HepG2 (cell line): ENCODE data around the gene NUP93. TPM values are rescaled to one million over a fixed set of nuclear protein-coding genes. Genes with fewer than 3 reads are reported as not detected.

Source experiments
- AGO1 ChIP-seq: fragments of 200-400 bp; formaldehyde crosslinking; IDR thresholded peaks from 2 replicates; pipeline ENCODE4 v1.6.1; 2017; ENCODE audit warnings: mild to moderate bottlenecking, low read depth, low read length, moderate library complexity; ENCODE audit not compliant: poor library complexity, severe bottlenecking
- EEA1 ChIP-seq: sonication (generic); formaldehyde crosslinking; IDR thresholded peaks from 2 replicates; pipeline ENCODE4 v1.5.1; 2020; ENCODE audit warnings: mild to moderate bottlenecking, missing genetic modification reagents, borderline replicate concordance
- GATA4 ChIP-seq: sonication (generic); IDR thresholded peaks from 2 replicates; pipeline ENCODE4 v1.6.1; 2016; ENCODE audit warnings: antibody characterized with exemption, low read depth, borderline replicate concordance
- HNRNPH1 ChIP-seq: fragments of 200-400 bp; formaldehyde crosslinking; optimal IDR thresholded peaks from 2 replicates; pipeline ENCODE3; 2017; ENCODE audit warnings: mild to moderate bottlenecking, low read depth, low read length
- HNRNPLL ChIP-seq: fragments of 200-400 bp; formaldehyde crosslinking; IDR thresholded peaks from 2 replicates; pipeline ENCODE4 v1.6.1; 2017; ENCODE audit warnings: mild to moderate bottlenecking, low read depth, low read length; ENCODE audit not compliant: poor library complexity, severe bottlenecking
- KLF11 ChIP-seq: IDR thresholded peaks from 2 replicates; pipeline ENCODE4 v1.6.1; 2016; ENCODE audit warnings: missing compliant biosample characterization
- MATR3 ChIP-seq: sonication (generic); formaldehyde crosslinking; IDR thresholded peaks from 2 replicates; pipeline ENCODE4 v1.4.0; 2020; ENCODE audit warnings: missing genetic modification reagents
- RBM22 ChIP-seq: fragments of 200-400 bp; formaldehyde crosslinking; optimal IDR thresholded peaks from 2 replicates; pipeline ENCODE3; 2017; ENCODE audit warnings: mild to moderate bottlenecking, low read length, moderate library complexity
- SETDB1 ChIP-seq: sonication (generic); formaldehyde crosslinking; IDR thresholded peaks from 2 replicates; pipeline ENCODE4 v1.5.1; 2020; ENCODE audit warnings: missing genetic modification reagents, mild to moderate bottlenecking, borderline replicate concordance
- SOX6 ChIP-seq, 2 experiments: fragments of 450-650 bp in 1 of 2; sonication (generic) in 1 of 2; formaldehyde crosslinking in 1 of 2; IDR thresholded peaks; 2 replicates each; pipeline versions ENCODE4 v1.4.0 to v1.6.1; 2017 to 2020; ENCODE audit warnings: antibody characterized with exemption in 1 of 2, mild to moderate bottlenecking in 1 of 2, missing genetic modification reagents in 1 of 2
- TEAD3 ChIP-seq: optimal IDR thresholded peaks from 2 replicates; pipeline ENCODE3; 2016; ENCODE audit warnings: borderline replicate concordance
- TGIF2 ChIP-seq: IDR thresholded peaks from 2 replicates; pipeline ENCODE4 v1.6.1; 2016; ENCODE audit warnings: control low read depth, missing compliant biosample characterization
- ZC3H13 ChIP-seq: sonication (generic); formaldehyde crosslinking; IDR thresholded peaks from 2 replicates; pipeline ENCODE4 v1.8.1; 2023; ENCODE audit warnings: mild to moderate bottlenecking, missing genetic modification reagents, moderate library complexity
- ZNF274 ChIP-seq: sonication (generic); formaldehyde crosslinking; IDR thresholded peaks from 2 replicates; pipeline ENCODE4 v1.5.1; 2020; ENCODE audit warnings: mild to moderate bottlenecking, missing genetic modification reagents
- ZNF337 ChIP-seq: sonication (generic); formaldehyde crosslinking; IDR thresholded peaks from 2 replicates; pipeline ENCODE4 v1.5.1; 2020; ENCODE audit warnings: missing genetic modification reagents, low read depth, mild to moderate bottlenecking, borderline replicate concordance
- ZNF354B ChIP-seq: sonication (generic); formaldehyde crosslinking; IDR thresholded peaks from 2 replicates; pipeline ENCODE4 v1.8.0; 2022; ENCODE audit warnings: mild to moderate bottlenecking, missing genetic modification reagents
- ZNF629 ChIP-seq: sonication (generic); formaldehyde crosslinking; conservative IDR thresholded peaks from 2 replicates; pipeline ENCODE4 v1.5.0; 2020; ENCODE audit warnings: missing genetic modification reagents
- ZNF674 ChIP-seq: sonication (generic); formaldehyde crosslinking; IDR thresholded peaks from 2 replicates; pipeline ENCODE4 v1.5.0; 2020; ENCODE audit warnings: low read depth, mild to moderate bottlenecking, missing genetic modification reagents
- ZNF713 ChIP-seq: sonication (generic); formaldehyde crosslinking; IDR thresholded peaks from 2 replicates; pipeline ENCODE4 v1.4.0; 2020; ENCODE audit warnings: mild to moderate bottlenecking, missing genetic modification reagents
- ZNF776 ChIP-seq: sonication (generic); formaldehyde crosslinking; IDR thresholded peaks from 2 replicates; pipeline ENCODE4 v1.4.0; 2020; ENCODE audit warnings: mild to moderate bottlenecking, missing genetic modification reagents
- polyA plus RNA-seq, 8 experiments: library from polyadenylated mRNA; depleted of rRNA in 3 of 8; stranded (reverse) in 7 of 8; unstranded in 1 of 8; fragments of >200 nt; fragmentation: Illumina TruSeq in 4 of 8; extraction: Trizol in 4 of 8; gene quantifications; 2 replicates each; pipeline versions ENCODE4 v1.2.1 to v1.2.3, GENCODE V29; 2011 to 2016; ENCODE audit warnings: low read depth in 4 of 8, missing spikeins in 1 of 8, mixed read lengths in 1 of 8; ENCODE audit not compliant: insufficient read depth in 1 of 8
- total RNA-seq, 5 experiments: library from RNA; depleted of rRNA; stranded (reverse); fragments of >200 nt; fragmentation: Illumina TruSeq; extraction: Trizol; gene quantifications; 2 replicates each; pipeline ENCODE4 v1.2.3, GENCODE V29; 2016; ENCODE audit warnings: low read depth in 1 of 5
- TF ChIP-seq, protein P1 (sequence below): sonication (generic); formaldehyde crosslinking; IDR thresholded peaks from one replicate; pipeline ENCODE4 v1.5.1; 2020; ENCODE audit warnings: mild to moderate bottlenecking, missing genetic modification reagents; ENCODE audit errors: not compliant biosample characterization
- TF ChIP-seq, protein P2 (sequence below): sonication (generic); formaldehyde crosslinking; IDR thresholded peaks from 2 replicates; pipeline ENCODE4 v1.5.1; 2020; ENCODE audit warnings: missing genetic modification reagents, mild to moderate bottlenecking, borderline replicate concordance

Gene NUP93
- total and polyA plus RNA-seq, 2 of the 13 experiments (the other 11 are each of a cell fraction or from before 2014, with no cell fraction given): 58.5 to 140 TPM

DNA sequence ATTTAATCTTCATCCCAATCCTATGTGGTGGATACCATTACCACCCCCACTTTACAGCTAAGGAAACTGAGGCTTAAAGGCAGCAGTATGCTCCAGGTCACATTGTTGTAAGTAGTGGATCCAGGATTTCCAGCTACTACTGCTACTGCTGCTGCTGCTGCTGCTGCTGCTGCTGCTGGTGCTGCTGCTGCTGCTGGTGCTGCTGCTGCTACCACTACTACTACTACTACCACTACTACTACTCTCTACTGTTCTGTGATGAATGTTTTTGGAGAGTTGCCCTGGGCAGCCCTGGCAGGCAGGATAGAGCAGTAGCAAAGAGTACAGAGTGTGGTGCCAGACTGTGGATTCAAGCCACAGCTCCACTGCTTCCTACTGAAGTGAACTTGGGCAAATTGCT, 85.8 kb downstream of the NUP93 start (continued):
- TF ChIP-seq, protein P1, sequence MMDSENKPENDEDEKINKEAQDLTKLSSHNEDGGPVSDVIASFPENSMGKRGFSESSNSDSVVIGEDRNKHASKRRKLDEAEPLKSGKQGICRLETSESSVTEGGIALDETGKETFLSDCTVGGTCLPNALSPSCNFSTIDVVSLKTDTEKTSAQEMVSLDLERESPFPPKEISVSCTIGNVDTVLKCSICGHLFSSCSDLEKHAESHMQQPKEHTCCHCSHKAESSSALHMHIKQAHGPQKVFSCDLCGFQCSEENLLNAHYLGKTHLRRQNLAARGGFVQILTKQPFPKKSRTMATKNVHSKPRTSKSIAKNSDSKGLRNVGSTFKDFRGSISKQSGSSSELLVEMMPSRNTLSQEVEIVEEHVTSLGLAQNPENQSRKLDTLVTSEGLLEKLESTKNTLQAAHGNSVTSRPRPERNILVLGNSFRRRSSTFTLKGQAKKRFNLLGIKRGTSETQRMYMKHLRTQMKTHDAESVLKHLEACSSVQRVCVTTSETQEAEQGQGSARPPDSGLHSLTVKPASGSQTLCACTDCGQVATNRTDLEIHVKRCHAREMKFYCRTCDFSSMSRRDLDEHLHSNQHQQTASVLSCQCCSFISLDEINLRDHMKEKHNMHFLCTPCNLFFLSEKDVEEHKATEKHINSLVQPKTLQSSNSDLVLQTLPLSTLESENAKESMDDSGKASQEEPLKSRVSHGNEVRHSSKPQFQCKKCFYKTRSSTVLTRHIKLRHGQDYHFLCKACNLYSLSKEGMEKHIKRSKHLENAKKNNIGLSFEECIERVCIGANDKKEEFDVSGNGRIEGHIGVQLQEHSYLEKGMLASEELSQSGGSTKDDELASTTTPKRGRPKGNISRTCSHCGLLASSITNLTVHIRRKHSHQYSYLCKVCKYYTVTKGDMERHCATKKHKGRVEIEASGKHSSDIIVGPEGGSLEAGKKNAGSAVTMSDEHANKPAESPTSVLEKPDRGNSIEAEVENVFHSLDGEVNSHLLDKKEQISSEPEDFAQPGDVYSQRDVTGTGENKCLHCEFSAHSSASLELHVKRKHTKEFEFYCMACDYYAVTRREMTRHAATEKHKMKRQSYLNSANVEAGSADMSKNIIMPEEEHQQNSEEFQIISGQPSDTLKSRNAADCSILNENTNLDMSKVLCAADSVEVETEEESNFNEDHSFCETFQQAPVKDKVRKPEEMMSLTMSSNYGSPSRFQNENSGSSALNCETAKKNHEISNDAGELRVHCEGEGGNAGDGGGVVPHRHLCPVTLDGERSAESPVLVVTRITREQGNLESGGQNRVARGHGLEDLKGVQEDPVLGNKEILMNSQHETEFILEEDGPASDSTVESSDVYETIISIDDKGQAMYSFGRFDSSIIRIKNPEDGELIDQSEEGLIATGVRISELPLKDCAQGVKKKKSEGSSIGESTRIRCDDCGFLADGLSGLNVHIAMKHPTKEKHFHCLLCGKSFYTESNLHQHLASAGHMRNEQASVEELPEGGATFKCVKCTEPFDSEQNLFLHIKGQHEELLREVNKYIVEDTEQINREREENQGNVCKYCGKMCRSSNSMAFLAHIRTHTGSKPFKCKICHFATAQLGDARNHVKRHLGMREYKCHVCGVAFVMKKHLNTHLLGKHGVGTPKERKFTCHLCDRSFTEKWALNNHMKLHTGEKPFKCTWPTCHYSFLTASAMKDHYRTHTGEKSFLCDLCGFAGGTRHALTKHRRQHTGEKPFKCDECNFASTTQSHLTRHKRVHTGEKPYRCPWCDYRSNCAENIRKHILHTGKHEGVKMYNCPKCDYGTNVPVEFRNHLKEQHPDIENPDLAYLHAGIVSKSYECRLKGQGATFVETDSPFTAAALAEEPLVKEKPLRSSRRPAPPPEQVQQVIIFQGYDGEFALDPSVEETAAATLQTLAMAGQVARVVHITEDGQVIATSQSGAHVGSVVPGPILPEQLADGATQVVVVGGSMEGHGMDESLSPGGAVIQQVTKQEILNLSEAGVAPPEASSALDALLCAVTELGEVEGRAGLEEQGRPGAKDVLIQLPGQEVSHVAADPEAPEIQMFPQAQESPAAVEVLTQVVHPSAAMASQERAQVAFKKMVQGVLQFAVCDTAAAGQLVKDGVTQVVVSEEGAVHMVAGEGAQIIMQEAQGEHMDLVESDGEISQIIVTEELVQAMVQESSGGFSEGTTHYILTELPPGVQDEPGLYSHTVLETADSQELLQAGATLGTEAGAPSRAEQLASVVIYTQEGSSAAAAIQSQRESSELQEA (CRISPR knock-in tag): no peak
- TF ChIP-seq TGIF2 (no peak), HNRNPLL (no peak), AGO1 (no peak), ZC3H13 (CRISPR knock-in tag) (0 out of 2 replicates have a peak, but pooled peaks have one; percentile 33), SOX6 (IDR thresholded peaks at IDR 0.05) (no peak), SOX6 (CRISPR knock-in tag; IDR thresholded peaks at IDR 0.05) (no peak), ZNF274 (CRISPR knock-in tag) (0 out of 2 replicates have a peak, but pooled peaks have one; percentile 54), ZNF629 (CRISPR knock-in tag) (peak; percentile 70), EEA1 (no peak), TEAD3 (no peak), MATR3 (no peak), ZNF713 (0 out of 2 replicates have a peak, but pooled peaks have one; percentile 73), GATA4 (no peak), SETDB1 (CRISPR knock-in tag) (no peak), ZNF776 (CRISPR knock-in tag) (no peak), RBM22 (no peak), ZNF674 (no peak), ZNF337 (CRISPR knock-in tag) (0 out of 2 replicates have a peak, but pooled peaks have one; percentile 37), HNRNPH1 (no peak), KLF11 (CRISPR knock-in tag) (no peak), ZNF354B (CRISPR knock-in tag) (no peak)
- TF ChIP-seq, protein P2, sequence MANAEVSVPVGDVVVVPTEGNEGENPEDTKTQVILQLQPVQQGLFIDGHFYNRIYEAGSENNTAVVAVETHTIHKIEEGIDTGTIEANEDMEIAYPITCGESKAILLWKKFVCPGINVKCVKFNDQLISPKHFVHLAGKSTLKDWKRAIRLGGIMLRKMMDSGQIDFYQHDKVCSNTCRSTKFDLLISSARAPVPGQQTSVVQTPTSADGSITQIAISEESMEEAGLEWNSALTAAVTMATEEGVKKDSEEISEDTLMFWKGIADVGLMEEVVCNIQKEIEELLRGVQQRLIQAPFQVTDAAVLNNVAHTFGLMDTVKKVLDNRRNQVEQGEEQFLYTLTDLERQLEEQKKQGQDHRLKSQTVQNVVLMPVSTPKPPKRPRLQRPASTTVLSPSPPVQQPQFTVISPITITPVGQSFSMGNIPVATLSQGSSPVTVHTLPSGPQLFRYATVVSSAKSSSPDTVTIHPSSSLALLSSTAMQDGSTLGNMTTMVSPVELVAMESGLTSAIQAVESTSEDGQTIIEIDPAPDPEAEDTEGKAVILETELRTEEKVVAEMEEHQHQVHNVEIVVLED: 0 out of 2 replicates have a peak, but pooled peaks have one; percentile 12
